Dermis blood vessel endothelial cell (primary cell): ENCODE data around the gene NFIL3. TPM values are rescaled to one million over a fixed set of nuclear protein-coding genes. Genes with fewer than 3 reads are reported as not detected.
"Not testable (repeated sequence)": the region's sequence is repeated elsewhere in the genome, so short reads cannot be mapped to it uniquely, and the experiment has no call there.

ENCODE experiments used
- DNase-seq: peaks from one replicate; pipeline ENCODE4 v3.0.0; 2010
- total RNA-seq: library from RNA; depleted of rRNA; stranded (reverse); fragments of >200 nt; gene quantifications from 2 replicates; pipeline ENCODE4 v1.2.3, GENCODE V29; 2014

NFIL3 gene
- 6.3 and 6.5 TPM in 2 replicates for total RNA-seq

- DNase-seq, result peak; percentile 84
Observed at GRCh38 chr9:91423785-91424402, at the start of gene NFIL3. Gene NFIL3 (minus strand): TSS chr9:91423832. CDS start chr9:91410734, 13,098 bp downstream.

GRCh38 chr9:91471524-91471923 lies 47.9 kb upstream of the NFIL3 start:
- not testable (repeated sequence) for DNase-seq

- no peak for DNase-seq
Observed at GRCh38 chr9:91465420-91465819, 41.8 kb upstream of the NFIL3 start.

- DNase-seq, result no peak
Observed at GRCh38 chr9:91458906-91459305, 35.3 kb upstream of the NFIL3 start.

- DNase-seq, result no peak
Observed at GRCh38 chr9:91452844-91453243, 29.2 kb upstream of the NFIL3 start.

- DNase-seq, result no peak
Observed at GRCh38 chr9:91451431-91452270, 28.0 kb upstream of the NFIL3 start.

- DNase-seq, result no peak
Observed at GRCh38 chr9:91445135-91445534, 21.5 kb upstream of the NFIL3 start.

- DNase-seq, result no peak
Observed at GRCh38 chr9:91443994-91444392, 20.4 kb upstream of the NFIL3 start.

- DNase-seq, result no peak
Observed at GRCh38 chr9:91443321-91443993, 19.8 kb upstream of the NFIL3 start.

GRCh38 chr9:91436841-91437240 lies 13.2 kb upstream of the NFIL3 start:
- DNase-seq, result no peak

- peak; percentile 85 for DNase-seq
Observed at GRCh38 chr9:91433180-91433579, 9.5 kb upstream of the NFIL3 start.

- DNase-seq, result no peak
Observed at GRCh38 chr9:91431485-91431884, 7.9 kb upstream of the NFIL3 start.

- no peak for DNase-seq
Observed at GRCh38 chr9:91429501-91429900, 5.9 kb upstream of the NFIL3 start.

- DNase-seq, result no peak
Observed at GRCh38 chr9:91428927-91429351, 5.3 kb upstream of the NFIL3 start.

- no peak for DNase-seq
Observed at GRCh38 chr9:91428436-91428835, 4.8 kb upstream of the NFIL3 start.

GRCh38 chr9:91427873-91428272 lies 4.2 kb upstream of the NFIL3 start:
- peak; percentile 24 for DNase-seq

- peak; percentile 73 for DNase-seq
Observed at GRCh38 chr9:91426123-91426745, 2.6 kb upstream of the NFIL3 start.

- no peak for DNase-seq
Observed at GRCh38 chr9:91425271-91425670, 1.6 kb upstream of the NFIL3 start.

GRCh38 chr9:91424403-91425176 lies 958 bp upstream of the NFIL3 start:
- DNase-seq, result peak; percentile 75

- peak; percentile 80 for DNase-seq
Observed at GRCh38 chr9:91422758-91423711, 597 bp downstream of the NFIL3 start.
